Stimulated activated CD4-positive, alpha-beta T cell treated with anti-CD3 and anti-CD28 coated beads, Interleukin-15, amount 100 ng/mL, for 24 hours (primary cell): Measurements from ENCODE around the gene PML.

Source experiments
- DNase-seq: peaks from one replicate; pipeline ENCODE4 v3.0.0-alpha.2; 2020

The PML gene, protein sequence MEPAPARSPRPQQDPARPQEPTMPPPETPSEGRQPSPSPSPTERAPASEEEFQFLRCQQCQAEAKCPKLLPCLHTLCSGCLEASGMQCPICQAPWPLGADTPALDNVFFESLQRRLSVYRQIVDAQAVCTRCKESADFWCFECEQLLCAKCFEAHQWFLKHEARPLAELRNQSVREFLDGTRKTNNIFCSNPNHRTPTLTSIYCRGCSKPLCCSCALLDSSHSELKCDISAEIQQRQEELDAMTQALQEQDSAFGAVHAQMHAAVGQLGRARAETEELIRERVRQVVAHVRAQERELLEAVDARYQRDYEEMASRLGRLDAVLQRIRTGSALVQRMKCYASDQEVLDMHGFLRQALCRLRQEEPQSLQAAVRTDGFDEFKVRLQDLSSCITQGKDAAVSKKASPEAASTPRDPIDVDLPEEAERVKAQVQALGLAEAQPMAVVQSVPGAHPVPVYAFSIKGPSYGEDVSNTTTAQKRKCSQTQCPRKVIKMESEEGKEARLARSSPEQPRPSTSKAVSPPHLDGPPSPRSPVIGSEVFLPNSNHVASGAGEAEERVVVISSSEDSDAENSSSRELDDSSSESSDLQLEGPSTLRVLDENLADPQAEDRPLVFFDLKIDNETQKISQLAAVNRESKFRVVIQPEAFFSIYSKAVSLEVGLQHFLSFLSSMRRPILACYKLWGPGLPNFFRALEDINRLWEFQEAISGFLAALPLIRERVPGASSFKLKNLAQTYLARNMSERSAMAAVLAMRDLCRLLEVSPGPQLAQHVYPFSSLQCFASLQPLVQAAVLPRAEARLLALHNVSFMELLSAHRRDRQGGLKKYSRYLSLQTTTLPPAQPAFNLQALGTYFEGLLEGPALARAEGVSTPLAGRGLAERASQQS

GRCh38 chr15:73994413-73994883 lies at the start of gene PML:
PML (plus strand) TSS chr15:73994716; CDS start chr15:73994813, 97 bp downstream.
- DNase-seq = peak; percentile 98

- no peak for DNase-seq
Observed at GRCh38 chr15:73945130-73945508, 49.4 kb upstream of the PML start.

GRCh38 chr15:73946046-73946721 lies 48.3 kb upstream of the PML start:
- DNase-seq = no peak

- DNase-seq = no peak
Observed at GRCh38 chr15:73946795-73947370, 47.6 kb upstream of the PML start.

GRCh38 chr15:73947651-73948050 lies 46.9 kb upstream of the PML start:
- no peak for DNase-seq

DNA sequence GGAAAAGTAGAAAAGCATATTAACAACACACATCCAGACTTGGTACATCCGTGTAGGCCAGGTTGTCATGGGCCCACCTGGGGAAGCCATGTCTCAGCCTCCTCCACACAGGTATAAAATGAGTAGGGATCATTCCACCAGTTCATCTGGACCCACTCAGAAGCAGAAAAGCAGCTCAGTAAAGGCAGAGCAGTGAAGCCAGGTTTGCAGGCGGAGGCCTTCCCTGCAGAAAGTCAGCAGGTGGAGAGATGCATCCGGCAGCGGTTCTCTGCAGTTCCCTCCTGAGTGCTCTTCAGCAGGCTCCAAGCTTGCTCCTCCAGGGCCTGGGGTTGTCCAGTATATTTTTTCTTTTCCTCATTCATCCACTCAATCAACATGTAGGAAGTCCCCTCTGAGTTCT lies 46.1 kb upstream of the PML start:
- DNase-seq = no peak

- DNase-seq = no peak
Observed at GRCh38 chr15:73948982-73949381, 45.5 kb upstream of the PML start.

- no peak for DNase-seq
Observed at GRCh38 chr15:73949496-73949895, 45.0 kb upstream of the PML start.

GRCh38 chr15:73950479-73950830 lies 44.1 kb upstream of the PML start:
- no peak for DNase-seq

- DNase-seq = peak; percentile 74
Observed at GRCh38 chr15:73950831-73951561, 43.5 kb upstream of the PML start.

GRCh38 chr15:73951601-73952000 lies 42.9 kb upstream of the PML start:
- DNase-seq = no peak

DNA sequence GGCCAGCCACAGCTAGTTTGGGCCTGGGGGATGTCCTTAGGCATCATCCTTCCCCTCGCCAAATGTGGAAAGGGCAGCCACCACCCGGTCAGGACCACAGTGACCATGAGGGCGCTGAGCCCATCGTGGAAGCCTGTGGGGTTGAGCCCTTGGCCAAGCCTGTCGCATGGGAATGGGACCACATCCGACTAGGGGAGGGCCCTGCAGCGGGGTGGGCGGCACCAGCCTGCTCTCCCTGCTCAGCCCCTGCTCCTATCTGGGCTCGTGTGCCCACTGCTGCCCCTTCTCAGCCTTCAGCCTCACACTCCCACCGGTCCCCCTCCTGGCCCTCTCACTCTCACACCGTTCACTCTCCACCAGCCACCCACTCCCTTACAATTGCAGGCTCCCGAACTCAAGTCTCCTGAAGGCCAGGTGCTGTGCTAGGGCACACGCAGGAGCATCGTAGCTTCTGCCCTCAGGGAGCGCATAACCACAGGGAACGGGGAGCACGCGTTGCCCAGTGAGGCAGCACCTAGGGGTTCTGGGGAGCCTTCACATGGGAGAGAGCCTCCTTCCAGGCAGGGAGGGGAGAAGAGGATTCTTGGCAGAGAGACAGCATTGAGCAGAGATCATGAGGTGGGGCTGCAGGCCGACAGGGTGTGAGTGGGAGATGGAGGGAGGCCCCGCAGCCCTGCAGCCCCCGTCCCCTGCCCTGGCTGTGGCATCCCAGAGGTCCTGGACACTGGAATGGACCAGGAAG lies 42.2 kb upstream of the PML start:
- DNase-seq = no peak

DNA sequence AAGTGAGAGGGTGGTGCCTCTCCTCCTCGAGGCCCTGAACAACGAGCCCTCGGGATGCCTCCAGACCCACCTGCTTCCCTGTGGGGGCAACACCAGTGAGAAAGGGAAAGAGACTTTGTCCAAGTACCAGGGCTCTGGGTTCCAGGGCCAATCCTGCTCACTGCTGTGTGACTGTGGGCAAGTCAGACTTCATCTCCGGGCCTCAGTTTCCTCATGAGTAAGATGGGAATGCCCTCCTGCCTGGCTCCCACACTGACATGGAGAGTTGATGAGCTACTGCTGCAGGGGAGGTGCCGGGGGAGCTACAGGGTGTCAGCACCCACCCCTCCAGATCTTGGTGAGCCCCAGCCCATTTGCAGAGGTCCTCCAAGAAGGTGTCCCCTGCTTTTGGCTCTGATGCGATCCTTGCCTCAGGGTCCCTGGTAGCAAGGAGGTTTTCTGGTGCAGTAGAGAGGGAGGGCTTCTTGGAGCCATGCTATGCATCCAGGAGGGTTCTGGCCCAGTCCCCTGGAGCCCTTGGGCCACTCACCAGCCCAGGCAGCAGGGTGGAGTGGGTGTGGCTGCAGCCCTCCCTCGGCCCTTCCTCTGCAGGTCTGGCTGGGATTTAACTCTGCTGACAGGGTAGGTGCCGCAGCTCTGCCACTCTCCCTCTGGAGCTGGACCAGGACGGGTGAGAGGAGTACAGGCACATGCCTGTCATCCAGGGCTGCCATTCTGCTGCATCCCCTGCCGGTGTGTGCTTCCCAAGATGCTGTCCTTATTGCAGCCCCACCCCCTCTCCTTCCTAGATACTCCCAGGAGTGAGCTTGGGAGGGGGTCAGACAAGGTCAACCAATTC lies 41.4 kb upstream of the PML start:
- no peak for DNase-seq

- no peak for DNase-seq
Observed at GRCh38 chr15:73954188-73955145, 40.0 kb upstream of the PML start.

DNA sequence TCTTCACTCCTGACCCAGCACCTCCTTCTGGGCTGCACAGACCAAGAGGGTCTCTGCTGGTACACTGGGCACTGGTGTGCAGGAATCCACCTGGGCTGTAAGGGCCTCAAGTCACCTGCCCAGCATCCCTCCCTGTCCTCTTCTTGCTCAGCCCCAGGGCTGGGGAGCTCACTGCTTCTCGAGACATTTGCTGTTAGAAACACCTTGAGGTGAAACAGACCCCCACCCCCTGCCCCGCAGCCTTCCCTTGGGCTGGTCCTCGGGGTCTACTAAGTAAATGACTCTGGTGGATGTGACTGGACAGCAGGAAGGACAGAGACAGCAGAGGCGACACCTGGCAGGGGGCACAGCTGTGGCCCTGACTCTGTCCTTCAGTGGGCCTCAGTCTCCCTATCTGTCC lies 39.2 kb upstream of the PML start:
- DNase-seq = no peak

GRCh38 chr15:73955861-73956742 lies 38.4 kb upstream of the PML start:
- no peak for DNase-seq

GRCh38 chr15:73956743-73957135 lies 37.8 kb upstream of the PML start:
- no peak for DNase-seq

DNA sequence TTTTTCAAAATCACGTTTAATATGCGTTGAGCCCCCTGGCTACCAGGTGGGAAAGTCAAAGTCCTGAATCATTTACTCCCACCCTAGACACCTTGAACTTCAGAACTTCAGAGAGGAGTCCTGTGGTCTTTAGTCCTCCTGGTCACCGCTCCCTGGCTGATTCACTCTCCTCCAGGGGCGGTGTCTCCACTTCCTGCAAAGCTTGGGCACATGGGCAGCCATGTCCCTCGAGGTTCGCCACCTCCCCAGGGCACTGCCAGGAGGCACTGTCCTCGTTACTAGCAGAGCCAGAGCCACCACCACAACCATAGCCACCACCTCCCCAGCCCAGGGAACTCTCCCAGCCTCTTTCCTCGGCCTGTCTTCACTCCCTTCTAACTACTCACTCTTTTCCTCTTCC lies 37.2 kb upstream of the PML start:
- DNase-seq = no peak
